H4 (cell line): ENCODE measurements around the gene AKT2. TPM values are rescaled to one million over a fixed set of nuclear protein-coding genes. Genes with fewer than 3 reads are reported as not detected.

Experiments
- DNase-seq: peaks from one replicate; pipeline ENCODE4 v3.0.0-alpha.2; 2015; ENCODE audit warnings: low spot score
- total RNA-seq: library from RNA; depleted of rRNA; stranded (reverse); fragments of >200 nt; shearing (Covaris generic); gene quantifications from 2 replicates; pipeline ENCODE4 v1.2.3, GENCODE V29; 2014

The AKT2 gene
- total RNA-seq, 1 experiment from 2014 or later, result 59.2 TPM

DNA sequence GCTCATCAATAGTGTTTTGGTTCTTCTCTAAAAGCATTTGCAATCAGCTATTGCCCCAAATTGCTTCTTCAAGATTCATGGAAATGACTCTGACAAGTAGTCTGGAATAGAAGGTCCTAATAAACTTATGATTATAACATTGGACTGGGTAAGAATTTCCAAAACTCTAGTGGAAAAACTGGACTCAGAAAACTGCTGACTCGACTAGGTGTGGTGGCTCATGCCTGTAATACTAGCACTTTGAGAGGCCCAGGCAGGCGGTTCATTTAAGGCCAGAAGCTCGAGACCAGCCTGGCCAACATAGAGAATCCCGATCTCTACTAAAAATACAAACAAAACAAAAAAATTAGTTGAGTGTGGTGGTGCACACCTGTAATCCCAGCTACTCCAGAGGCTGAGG is 15.5 kb upstream of the AKT2 start:
- no peak for DNase-seq

DNA sequence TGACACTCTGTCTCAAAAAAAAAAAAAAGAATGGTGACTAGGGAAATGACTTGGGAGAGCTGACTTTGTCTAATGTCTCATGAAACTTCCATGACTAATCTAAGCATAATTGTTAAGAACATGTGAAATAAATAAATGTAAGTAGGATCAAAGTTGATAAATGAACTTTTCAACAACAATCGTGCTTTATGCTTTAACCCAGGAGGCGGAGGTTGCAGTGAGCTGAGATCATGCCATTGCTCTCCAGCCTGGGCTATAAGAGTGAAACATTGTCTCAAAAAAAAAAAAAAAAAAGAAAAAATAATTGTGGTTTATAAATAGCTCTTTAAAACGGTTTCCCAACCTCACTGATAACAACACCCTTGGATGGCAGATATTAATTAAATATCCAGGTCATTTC is 12.9 kb upstream of the AKT2 start:
- no peak for DNase-seq

DNA sequence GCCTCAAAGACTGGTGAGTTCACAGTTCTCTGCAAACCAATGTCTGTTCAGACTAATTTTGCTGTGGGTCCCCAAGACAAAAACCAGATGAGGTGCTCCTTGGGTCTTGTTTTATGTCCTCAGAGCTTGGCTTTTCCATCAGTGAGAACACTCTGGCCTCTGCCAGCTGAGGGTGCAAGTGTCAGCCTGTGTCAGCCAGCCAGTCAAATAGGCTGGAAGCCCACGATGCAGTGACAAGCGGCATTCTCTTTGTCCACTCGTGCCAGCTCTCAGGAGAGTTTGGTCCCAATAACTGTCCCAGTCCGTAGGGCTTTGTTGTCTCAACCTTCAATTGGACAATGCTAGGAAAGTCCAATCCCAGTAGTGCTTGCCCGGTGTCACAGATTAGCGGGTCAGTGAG is 9.4 kb upstream of the AKT2 start:
- no peak for DNase-seq

DNA sequence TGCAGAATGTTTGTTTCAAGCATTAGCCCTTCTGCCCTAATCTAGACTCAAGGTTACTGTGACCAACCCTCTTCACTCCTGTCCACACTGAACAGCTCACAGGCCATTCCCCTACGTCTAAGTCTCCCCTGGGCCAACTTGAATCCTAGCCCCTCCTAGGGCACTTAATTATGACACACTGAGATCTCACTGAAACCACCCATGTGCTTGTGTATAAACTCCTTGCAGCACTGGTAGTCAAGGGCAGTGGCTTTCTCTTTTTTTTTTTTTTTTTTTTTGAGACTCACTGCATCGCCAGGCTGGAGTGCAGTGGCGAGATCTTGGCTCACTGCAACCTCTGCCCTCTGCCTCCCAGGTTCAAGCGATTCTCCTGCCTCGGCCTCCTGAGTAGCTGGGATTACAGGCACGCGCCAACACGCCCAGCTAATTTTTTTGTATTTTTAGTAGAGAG is 1.9 kb upstream of the AKT2 start:
- DNase-seq, result no peak

DNA sequence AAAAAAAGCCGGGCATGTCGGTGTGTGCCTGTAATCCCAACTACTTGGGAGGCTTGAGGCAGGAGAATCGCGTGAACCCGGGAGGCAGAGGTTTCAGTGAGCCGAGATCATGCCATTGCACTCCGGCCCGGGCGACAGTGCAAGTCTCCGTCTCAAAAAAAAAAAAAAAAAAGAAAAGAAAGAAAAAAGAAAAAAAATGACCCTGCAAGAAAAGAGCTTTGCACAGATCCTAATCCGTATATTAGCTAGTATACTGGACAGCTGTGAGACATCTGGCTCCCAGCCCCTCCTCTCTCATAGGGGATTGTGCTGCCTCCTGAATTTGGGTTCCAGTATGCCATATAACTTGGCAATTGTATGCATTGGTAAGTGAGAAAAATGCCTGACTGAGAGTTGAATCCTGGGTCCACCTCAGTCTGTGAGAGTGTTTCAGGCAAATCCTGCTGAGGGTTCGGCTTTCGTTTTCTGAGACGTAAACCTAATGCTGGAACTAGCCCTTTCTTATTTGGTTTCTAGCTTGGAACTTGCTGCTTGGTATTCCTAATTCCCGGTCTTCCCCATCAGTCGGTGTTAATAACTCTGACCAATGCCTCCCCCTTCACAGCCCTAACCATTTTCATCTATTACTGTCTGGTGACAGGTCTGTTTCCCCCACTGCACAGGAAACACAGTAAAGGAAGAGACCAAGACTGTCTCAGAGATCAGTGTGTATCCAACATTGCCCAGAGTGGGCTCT is 1.3 kb upstream of the AKT2 start:
- no peak for DNase-seq

DNA sequence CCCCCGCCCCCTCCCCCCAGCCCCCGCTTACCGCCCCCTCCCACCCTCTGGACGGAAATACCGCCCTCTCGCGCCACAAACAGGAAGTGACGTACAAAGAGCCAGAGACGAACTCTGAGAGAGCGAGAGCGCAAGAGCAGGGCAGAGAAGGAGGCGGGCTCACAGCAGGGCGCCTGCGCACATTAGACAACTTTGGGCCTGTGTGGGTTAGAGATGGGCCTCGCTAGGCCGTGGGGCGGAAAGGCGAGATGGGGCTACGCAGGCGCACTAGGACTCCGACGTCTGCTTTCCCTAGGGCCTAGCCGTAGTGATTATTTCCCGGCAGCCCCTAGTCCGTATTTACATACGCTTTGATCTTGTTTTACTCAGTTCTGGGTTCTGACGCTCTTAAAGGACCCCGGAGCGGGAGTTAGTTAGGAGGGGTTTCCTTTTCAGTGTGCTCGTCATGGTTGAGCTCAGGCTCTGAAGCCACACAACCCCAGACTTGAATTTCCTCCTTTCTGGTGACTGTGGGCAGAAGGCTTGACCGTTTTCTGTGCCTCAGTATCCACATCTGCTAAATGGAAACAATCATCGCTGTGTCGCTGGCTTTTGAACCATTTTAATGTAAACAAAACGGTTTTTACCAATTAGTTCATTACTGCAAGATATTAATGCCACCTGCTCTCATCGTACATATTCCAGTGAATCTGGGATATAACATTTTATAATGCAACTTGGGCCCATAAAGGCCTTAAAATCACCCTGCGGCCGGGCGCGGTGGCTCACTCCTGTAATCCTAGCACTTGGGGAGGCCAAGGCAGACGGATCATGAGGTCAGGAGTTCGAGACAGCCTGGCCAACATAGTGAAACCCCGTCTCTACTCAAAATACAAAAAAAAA is 449 bp upstream of the AKT2 start:
- DNase-seq, result peak; percentile 100

DNA sequence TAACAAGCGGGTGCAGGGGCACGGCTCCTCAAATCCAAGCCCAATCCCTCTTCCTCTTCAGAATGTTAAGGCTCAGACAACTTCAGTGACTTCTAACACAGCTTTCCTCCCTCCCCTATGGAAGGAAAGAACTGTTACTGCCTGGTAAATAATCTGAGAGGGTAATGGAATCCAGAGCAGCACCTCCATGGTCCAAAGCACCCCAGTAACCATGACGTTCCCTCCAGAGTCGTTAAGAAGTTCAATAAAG is 969 bp downstream of the AKT2 start:
- peak; percentile 4 for DNase-seq

DNA sequence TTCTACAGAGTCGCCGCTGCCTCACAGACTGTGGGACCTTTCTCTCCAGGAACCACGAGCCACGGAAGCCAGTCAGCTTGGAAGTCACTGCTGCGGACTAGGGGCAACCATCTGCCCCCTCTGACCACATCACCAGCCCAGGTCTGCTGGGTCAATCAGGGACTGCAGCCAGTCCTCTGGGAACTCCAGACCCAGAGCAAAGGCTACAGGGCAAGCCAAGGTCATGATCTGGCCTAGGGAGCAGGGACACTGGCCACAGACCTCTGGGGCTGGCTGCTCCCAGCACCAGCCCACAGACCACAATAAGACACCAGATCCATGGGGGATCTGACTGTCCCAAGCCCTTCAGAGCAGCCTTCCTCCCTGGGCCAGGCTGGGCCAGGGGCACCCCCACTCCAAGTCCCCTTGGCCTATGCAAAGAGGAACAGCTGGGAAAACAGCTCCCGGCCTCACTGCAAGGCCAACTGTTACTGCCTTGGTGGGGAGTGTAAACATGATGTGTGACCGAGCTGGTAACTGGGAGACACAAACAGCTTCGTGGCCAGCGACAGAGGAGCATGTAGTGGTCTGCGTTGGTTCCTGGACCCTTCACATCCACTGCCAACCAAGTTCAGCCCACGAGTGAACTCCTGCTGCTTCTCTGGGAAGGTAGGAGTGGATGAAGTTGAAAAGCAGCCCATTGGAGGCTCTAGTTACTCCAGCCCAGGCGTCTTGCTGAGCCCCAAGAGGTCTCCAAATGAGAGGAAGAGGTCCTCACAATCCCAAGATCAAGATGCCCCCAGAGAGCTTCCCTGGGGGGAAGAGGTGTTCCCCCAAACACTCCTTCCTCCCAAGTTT is 1.5 kb downstream of the AKT2 start:
- peak; percentile 2 for DNase-seq

DNA sequence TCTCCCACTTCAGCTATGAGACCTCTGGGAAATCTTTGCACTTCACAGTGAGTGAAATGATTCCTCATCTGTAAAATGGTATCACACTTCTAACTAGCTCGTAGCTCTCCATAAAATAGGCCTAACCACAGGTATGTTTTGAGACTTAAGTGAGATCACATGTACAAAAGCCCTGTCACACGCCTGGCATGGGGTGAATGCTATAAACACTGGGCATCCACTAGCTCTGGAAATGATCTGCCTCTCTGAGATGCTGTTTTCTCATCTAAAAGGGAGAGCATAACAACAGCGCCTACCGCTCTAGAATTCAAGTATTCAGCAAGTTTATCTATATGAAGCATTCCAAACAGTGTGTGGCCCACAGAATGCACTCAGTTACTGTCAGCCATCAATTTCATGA is 2.2 kb downstream of the AKT2 start:
- DNase-seq, result peak; percentile 3

DNA sequence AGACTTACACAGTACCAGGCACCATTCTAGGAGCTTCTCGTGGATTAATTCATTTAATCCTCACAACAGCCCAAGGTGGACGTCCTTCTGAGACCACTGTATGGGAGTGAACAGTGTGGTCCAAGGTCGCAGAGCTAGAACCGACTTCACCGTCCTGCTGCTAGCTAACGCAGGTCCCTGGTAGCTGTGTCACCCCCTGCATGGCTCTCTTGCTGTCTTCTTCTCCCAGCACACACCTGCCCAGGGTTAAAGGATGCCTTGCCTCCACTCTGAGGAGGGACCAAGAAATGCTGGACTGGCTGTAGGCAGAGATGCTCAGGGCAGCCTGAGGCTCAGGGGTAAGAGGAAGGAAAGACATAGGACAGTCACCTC is 3.0 kb downstream of the AKT2 start:
- DNase-seq, result peak; percentile 2

DNA sequence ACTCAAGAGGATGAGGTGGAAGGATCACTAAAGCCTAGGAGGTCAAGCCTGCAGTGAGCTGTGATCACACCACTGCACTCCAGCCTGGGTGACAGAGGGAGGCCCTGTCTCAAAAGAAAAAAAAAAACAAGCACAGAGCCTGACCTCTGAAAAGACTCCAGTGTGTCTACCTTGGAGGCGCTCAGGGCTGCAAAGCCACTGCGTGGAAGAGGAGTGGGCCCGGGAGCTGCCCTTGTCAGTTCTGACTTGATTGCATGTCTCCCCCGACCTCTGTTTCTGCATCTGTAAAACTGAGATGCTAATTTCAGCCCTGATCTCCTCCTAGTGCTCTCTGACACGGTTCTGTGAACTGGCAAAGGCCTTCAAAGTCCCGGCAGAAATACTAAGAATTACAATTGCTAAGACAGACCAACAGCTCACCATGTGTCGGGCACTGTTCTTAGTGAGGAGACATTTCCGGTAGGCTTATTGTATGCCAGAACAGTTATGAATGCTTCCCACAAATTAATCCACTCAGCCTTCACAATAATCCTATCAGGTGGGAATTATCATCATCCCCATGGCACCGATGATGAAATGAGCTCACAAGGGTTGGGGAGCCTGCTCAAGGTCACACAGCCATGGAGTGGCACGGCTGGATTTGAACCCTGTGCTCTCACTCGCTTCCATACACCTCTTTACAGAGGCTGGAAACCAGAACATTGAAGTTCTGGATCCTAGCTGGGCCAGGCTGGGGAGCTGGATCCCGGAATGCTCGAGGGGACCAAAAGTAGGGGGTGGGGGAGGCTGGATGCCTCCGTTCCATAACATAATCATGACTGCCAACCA is 3.5 kb downstream of the AKT2 start:
- no peak for DNase-seq

DNA sequence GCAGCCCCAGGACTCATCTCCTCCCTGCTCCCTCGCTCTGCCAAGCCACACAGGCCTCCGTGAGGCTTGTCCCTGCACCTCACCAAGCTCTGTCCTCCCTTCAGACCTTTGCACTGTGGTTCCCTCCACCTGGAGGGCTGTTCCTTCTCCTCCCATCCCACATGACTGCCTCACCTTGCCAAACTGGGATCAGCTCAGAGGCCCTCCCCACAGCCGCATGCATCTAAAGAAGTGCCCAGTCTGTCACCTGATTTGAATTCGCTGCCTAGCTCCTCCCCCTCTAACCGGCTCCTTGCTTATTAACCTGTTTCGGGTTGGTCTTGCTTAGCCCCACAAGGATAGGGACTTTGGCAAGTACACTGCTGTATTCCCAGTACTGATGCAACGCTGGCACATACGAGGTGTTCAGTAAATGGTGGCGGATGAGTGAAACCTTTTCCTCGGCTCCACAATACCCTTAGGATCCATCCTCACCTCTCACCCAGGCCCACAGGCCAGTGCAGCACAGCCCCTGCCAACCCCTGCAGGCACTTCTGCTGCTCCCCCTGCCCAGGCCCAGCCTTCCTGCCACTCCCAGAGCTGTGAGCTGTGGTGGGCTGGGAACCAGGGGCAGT is 4.4 kb downstream of the AKT2 start:
- no peak for DNase-seq

DNA sequence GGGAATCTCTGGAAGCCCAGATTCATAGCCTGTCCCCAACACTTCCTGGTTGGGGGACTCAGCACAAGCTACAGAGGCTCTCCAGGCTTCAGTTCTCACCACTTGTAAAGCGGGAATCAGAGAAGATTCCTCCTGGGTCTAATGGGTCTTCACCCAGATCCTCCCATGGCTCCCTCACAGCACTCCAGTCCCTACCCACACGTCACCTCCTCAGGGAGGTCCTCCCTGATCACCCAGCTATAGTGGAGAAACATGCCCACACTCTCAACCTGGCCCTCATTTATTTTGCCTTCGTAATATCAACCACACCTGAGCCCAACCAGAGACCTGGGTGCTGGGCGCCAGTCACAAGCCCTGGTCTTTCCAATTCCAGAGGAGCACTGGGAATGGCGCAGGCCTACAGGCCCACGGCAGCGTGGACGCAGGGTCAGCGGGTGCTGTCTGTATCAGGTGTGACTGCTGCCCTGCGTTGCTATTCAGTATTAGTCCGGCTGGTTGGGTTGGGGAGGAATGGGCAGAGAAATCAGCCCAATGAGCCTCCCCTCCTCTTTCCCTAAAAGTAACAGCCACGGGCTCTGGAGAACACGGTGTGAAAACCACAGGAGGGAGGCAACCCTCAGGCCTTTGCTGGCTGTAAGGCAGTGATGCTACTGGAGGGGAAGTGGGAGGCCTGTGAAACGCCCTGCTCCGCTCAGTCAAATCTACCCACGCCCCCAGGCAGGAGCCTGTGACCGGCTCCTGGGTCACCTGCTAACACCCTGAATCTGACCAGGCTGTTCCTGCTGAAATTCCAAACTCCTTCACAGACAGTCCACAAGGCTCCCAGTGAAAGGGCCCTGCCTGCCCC is 5.2 kb downstream of the AKT2 start:
- no peak for DNase-seq

DNA sequence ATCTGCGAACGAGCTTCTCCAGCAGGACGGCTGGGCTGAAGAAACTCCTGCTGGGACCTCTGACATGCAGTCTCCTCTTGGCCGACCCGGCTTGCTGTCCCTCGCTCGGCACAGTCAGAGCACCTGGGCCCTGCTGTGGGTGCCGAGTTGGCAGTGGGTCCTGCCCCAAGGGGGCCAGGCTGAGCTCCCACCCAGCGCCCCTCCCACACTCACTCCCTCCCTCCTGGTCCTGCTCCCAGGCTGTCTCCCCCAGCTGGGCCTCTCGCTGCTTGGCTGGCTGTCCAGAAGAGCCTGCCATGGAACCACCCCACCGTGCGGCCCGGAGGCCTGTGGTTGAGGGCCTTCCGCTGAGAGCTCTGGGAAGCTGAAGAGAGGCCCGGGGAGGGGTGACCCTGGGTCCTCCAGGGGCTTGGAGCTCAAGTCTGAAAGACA is 6.0 kb downstream of the AKT2 start:
- no peak for DNase-seq

DNA sequence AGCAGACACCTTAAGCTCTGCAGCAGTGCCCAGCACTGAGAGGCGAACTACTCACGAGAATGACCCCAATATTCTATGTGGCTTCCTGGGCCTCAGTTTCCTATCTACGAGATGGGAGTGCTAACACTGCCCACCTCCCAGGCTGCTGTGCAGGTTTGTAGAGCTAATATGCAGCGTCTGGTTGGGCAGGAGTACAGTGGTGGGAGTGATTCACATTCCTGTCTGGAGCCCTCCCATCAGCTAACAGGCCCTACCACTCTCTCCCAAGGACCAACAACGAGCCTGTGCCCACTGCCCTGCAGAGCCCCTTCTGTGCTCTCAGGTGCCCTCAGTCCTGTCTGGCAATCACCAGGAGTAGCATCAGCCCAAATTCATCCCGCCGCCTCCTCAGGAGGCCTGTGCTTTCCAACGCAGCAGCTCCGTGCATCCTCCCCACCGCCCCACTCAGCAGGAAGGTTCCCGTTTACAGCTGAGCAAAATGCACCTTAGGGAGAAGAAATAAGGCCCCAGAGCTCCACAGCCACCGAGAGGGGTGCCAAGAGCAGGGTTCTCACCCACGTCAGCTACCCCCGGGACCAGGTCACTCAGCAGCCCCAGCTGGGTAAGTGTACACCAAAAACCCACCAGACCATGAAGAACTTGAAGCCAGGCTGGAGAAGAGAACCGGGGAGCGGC is 6.6 kb downstream of the AKT2 start:
- no peak for DNase-seq

DNA sequence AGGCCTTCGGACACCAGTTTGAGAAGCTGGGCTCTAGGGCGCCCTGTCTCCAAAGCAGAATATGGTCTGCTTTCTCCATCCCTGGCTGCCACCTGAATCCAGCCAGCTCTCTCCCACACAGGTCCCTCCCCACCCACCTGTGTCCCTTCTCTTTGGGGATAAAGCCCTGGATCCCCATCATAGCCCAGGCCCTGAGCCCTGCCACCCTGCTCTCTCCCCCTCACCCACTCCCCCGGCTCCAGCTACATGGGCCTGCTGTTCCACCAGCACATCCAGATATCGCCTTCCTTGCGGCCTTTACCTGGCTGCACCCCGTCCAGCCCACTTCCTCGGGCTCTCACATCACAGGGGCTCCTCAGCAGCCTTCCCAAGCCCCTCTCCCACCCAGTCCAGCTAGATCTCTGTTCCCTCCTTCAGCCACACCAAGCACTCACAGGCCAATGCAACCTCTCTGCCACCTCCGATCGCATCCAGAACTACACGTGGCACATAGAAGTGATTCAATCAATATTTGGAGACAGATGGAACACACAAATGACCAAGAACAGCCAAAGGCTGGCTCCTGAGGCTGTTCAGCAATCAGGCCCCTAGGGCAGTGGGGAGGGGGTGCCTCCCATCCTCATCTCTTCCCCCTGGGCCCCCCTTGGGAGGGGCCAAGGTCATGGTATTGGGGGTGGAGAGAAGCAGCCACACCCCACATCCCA is 7.6 kb downstream of the AKT2 start:
- no peak for DNase-seq

DNA sequence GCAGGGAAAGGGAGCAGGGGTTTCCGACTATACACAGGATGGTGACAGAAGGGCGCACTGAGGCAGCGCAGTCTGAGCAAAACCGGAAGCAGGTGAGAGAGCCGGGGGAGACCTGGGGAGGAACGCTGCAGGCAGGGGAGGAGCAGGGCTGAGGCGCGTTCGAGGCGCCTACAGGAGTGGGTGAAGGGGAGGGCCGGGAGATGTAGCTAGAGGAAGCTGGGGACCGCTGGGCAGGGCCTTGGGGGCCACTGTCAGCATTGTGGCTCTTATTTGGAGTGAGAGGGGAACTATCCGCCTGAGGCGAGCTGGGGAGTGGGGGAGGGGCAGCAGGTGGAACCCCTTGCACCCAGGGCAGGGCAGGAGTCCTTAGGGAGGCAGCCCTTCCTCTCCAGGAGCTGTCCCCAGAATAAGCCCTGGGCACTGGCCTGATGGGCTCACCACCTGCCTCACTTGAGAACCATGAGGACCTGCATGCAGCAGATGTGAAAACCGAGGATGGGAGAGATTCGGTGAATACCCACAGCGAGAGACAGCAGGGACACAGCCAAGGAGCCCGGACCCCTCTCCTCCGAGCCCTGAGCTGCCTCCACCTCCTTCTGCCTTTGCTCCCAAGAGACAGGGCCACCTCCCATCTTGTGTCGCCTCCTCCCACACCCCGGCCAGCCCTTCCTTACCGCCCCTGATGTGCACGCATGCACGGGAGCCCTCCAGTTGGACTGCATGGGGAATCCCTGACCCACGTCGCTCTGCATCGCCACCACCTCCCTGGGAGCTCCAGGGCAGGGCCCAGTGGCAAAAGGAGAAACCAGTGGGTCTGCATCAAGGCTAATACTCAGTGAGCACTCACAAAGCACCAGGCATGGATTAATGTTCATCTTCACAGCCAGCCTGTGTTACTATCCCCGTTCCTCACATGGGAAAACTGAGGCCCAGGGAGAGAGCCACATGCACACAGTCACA is 10.3 kb downstream of the AKT2 start:
- DNase-seq, result no peak
